Mesodermal cell (in vitro differentiated cells): ENCODE data around the gene RIC1.
"Not testable (repeated sequence)": the region's sequence is repeated elsewhere in the genome, so short reads cannot be mapped to it uniquely, and the experiment has no call there.

ENCODE experiments used
- H3K27ac ChIP-seq: 2 replicates; pipeline ENCODE4 v1.7.0; 2013; ENCODE audit warnings: mild to moderate bottlenecking, low read depth, low read length, moderate library complexity; ENCODE audit not compliant: severe bottlenecking
- H3K36me3 ChIP-seq: 2 replicates; pipeline ENCODE4 v1.7.1; 2013; ENCODE audit warnings: mild to moderate bottlenecking, low read length, moderate library complexity; ENCODE audit not compliant: control insufficient read depth, insufficient read depth
- H3K4me1 ChIP-seq: one replicate; pipeline ENCODE4 v1.7.1; 2013; ENCODE audit warnings: mild to moderate bottlenecking, low read length; ENCODE audit not compliant: insufficient read depth, control insufficient read depth, poor library complexity, severe bottlenecking
- H3K4me3 ChIP-seq: 2 replicates; pipeline ENCODE4 v1.7.0; 2013; ENCODE audit warnings: low read length, control low read depth, mild to moderate bottlenecking; ENCODE audit not compliant: insufficient read depth, poor library complexity, severe bottlenecking; ENCODE audit errors: extremely low read depth
- H3K9me3 ChIP-seq: 2 replicates; pipeline ENCODE4 v1.7.1; 2013; ENCODE audit warnings: mild to moderate bottlenecking, low read length, moderate library complexity; ENCODE audit not compliant: control insufficient read depth
- WGBS, 2 experiments: methylation state at CpG; one replicate each; pipeline ENCODE4 v1.1.5; 2013; ENCODE audit warnings: missing lambda C conversion rate in 2 of 2; ENCODE audit not compliant: insufficient coverage in 2 of 2; 5-methylcytosine and 5-hydroxymethylcytosine counted together

Gene RIC1

GRCh38 chr9:5624655-5625054, 4.3 kb upstream of the RIC1 start:
- H3K27ac ChIP-seq: no peak overlapping the region
- H3K9me3 ChIP-seq: no peaks in the 10 kb centered on the region
- no peak overlapping the region for H3K4me3 ChIP-seq
- H3K36me3 ChIP-seq: no peaks in the 10 kb centered on the region
- WGBS, 2 experiments: 100% methylated on average over 1 of the region's 2 CpGs; no CpG with 5 or more reads in 1 of the 2 experiments
- peaks cover 13% of the 10 kb centered on the region for H3K4me1 ChIP-seq

GRCh38 chr9:5626727-5627634, 1.9 kb upstream of the RIC1 start:
- Histone ChIP-seq H3K36me3 (no peaks in the 10 kb centered on the region), H3K4me3 (no peak overlapping the region), H3K27ac (peak overlapping the region; percentile 59), H3K4me1 (peaks cover 17% of the 10 kb centered on the region), H3K9me3 (no peaks in the 10 kb centered on the region)
- 67% methylated on average over 1 of the region's 5 CpGs; no CpG with 5 or more reads in 1 of the 2 experiments for WGBS, 2 experiments

GRCh38 chr9:5627686-5628085, 1.2 kb upstream of the RIC1 start:
- H3K4me1 ChIP-seq: peaks cover 17% of the 10 kb centered on the region
- H3K36me3 ChIP-seq, H3K9me3 ChIP-seq: not testable (repeated sequence)
- H3K27ac ChIP-seq: peak overlapping the region; percentile 94
- 85 to 90% methylated on average over 7 to 8 of the region's 11 CpGs for WGBS, 2 experiments
- H3K4me3 ChIP-seq: peak overlapping the region; percentile 85

GRCh38 chr9:5628183-5628529, 751 bp upstream of the RIC1 start:
- no peaks in the 10 kb centered on the region for H3K36me3 ChIP-seq
- peaks cover 18% of the 10 kb centered on the region for H3K4me1 ChIP-seq
- H3K9me3 ChIP-seq: no peaks in the 10 kb centered on the region
- peak overlapping the region; percentile 94 for H3K27ac ChIP-seq
- WGBS, 2 experiments: 13 to 23% methylated on average over 2 of the region's 7 CpGs
- peak overlapping the region; percentile 85 for H3K4me3 ChIP-seq

- peak overlapping the region; percentile 85 for H3K4me3 ChIP-seq
- peak overlapping the region; percentile 94 for H3K27ac ChIP-seq
- H3K9me3 ChIP-seq: peaks cover 4% of the 10 kb centered on the region
- H3K4me1 ChIP-seq: peaks cover 23% of the 10 kb centered on the region
- 0% methylated on average over 44 to 47 of the region's 56 CpGs for WGBS, 2 experiments
- H3K36me3 ChIP-seq: peaks cover 6% of the 10 kb centered on the region
Measured at GRCh38 chr9:5629312-5630080, 589 bp downstream of the RIC1 start.

- Histone ChIP-seq H3K4me1 (peaks cover 23% of the 10 kb centered on the region), H3K9me3 (peaks cover 10% of the 10 kb centered on the region), H3K36me3 (peaks cover 12% of the 10 kb centered on the region), H3K27ac (peak overlapping the region; percentile 94), H3K4me3 (peak overlapping the region; percentile 85)
- 0% methylated on average over 1 to 4 of the region's 6 CpGs for WGBS, 2 experiments
Measured at GRCh38 chr9:5630081-5630507, 1.2 kb downstream of the RIC1 start.

- peaks cover 19% of the 10 kb centered on the region for H3K36me3 ChIP-seq
- H3K9me3 ChIP-seq: peaks cover 17% of the 10 kb centered on the region
- H3K4me1 ChIP-seq: peaks cover 23% of the 10 kb centered on the region
- H3K27ac ChIP-seq: no peak overlapping the region
- no CpG with 5 or more reads among the region's 1 CpG for WGBS, 2 experiments
- peak overlapping the region; percentile 85 for H3K4me3 ChIP-seq
Measured at GRCh38 chr9:5631026-5631425, 2.1 kb downstream of the RIC1 start.

GRCh38 chr9:5632540-5632939, 3.6 kb downstream of the RIC1 start:
- Histone ChIP-seq H3K27ac (no peak overlapping the region), H3K4me3 (no peak overlapping the region), H3K9me3 (peaks cover 24% of the 10 kb centered on the region), H3K36me3 (peaks cover 21% of the 10 kb centered on the region), H3K4me1 (peaks cover 13% of the 10 kb centered on the region)
- WGBS, 2 experiments: no CpG with 5 or more reads among the region's 3 CpGs

- Histone ChIP-seq H3K9me3 (peaks cover 30% of the 10 kb centered on the region), H3K36me3 (peaks cover 23% of the 10 kb centered on the region), H3K4me1 (peaks cover 10% of the 10 kb centered on the region), H3K27ac (no peak overlapping the region), H3K4me3 (no peak overlapping the region)
- 60% methylated on average over 1 of the region's 2 CpGs; no CpG with 5 or more reads in 1 of the 2 experiments for WGBS, 2 experiments
Measured at GRCh38 chr9:5633243-5633642, 4.3 kb downstream of the RIC1 start.

- peaks cover 23% of the 10 kb centered on the region for H3K36me3 ChIP-seq
Measured at GRCh38 chr9:5635390-5635789, 6.5 kb downstream of the RIC1 start.

More at GRCh38 chr9:5635390-5635789, 6.5 kb downstream of the RIC1 start:
- 100% methylated on average over 1 of the region's 4 CpGs; no CpG with 5 or more reads in 1 of the 2 experiments for WGBS, 2 experiments
- Histone ChIP-seq H3K4me1 (peaks cover 10% of the 10 kb centered on the region), H3K4me3 (no peak overlapping the region), H3K27ac (no peak overlapping the region), H3K9me3 (peaks cover 33% of the 10 kb centered on the region)
